IMR-90 (cell line): ENCODE data around the gene ZMYM4. TPM values are rescaled to one million over a fixed set of nuclear protein-coding genes. Genes with fewer than 3 reads are reported as not detected.

ENCODE experiments used
- ATAC-seq: fragments of 200-7000 bp; cut with Tn5 transposase; 2 replicates; pipeline ENCODE4 v1.9.1; 2020; ENCODE audit warnings: low read depth, mild to moderate bottlenecking, moderate library complexity
- BruUV-seq: library from RNA; stranded (reverse); fragments of 400-500 nt; replicated peaks from 2 replicates; lab custom pipeline; 2021; lab: Mats Ljungman, UMichigan
- CTCF ChIA-PET: fragments of 300-600 bp; formaldehyde crosslinking; extraction: SDS; loops from one replicate; lab custom pipeline; 2021; ENCODE audit warnings: antibody characterized with exemption; lab: Yijun Ruan, JAX
- POLR2A ChIA-PET: fragments of 300-600 bp; sonication (Branson Sonifier 250); formaldehyde crosslinking; loops from one replicate; lab custom pipeline; 2022; ENCODE audit warnings: antibody characterized with exemption; ENCODE audit not compliant: unreplicated experiment; lab: Charles Lee
- DNase-seq: peaks from one replicate; pipeline ENCODE4 v3.0.0; 2013
- H2AFZ ChIP-seq: replicated peaks from 2 replicates; pipeline ENCODE3; 2013; ENCODE audit warnings: low read length, mild to moderate bottlenecking; ENCODE audit not compliant: poor library complexity
- H2AK5ac ChIP-seq: 2 replicates; pipeline ENCODE4 v1.6.1; 2013; ENCODE audit warnings: low read depth, low read length, inconsistent platforms
- H2AK9ac ChIP-seq: replicated peaks from 2 replicates; pipeline ENCODE3; 2013; ENCODE audit warnings: mild to moderate bottlenecking, low read depth, low read length, moderate library complexity; ENCODE audit not compliant: poor library complexity
- H2BK120ac ChIP-seq: 2 replicates; pipeline ENCODE4 v1.6.1; 2013; ENCODE audit warnings: low read depth, low read length, inconsistent platforms
- H2BK15ac ChIP-seq: 3 replicates; pipeline ENCODE4 v1.6.1; 2013; ENCODE audit warnings: low read depth, low read length, inconsistent platforms
- H2BK20ac ChIP-seq: 2 replicates; pipeline ENCODE4 v1.6.1; 2013; ENCODE audit warnings: low read depth, mild to moderate bottlenecking, inconsistent platforms, low read length, moderate library complexity
- H2BK5ac ChIP-seq: 2 replicates; pipeline ENCODE4 v1.6.1; 2013; ENCODE audit warnings: mild to moderate bottlenecking, low read depth, low read length, inconsistent platforms; ENCODE audit not compliant: poor library complexity, severe bottlenecking
- H3K14ac ChIP-seq: replicated peaks from 2 replicates; pipeline ENCODE4 v1.6.1; 2013; ENCODE audit warnings: low read depth, low read length, inconsistent platforms
- H3K18ac ChIP-seq: 2 replicates; pipeline ENCODE4 v1.6.1; 2013; ENCODE audit warnings: low read depth, low read length, control low read depth
- H3K23ac ChIP-seq: 2 replicates; pipeline ENCODE4 v1.6.1; 2013; ENCODE audit warnings: low read depth, low read length, inconsistent platforms
- H3K27ac ChIP-seq: 2 replicates; pipeline ENCODE4 v1.5.1; 2013; ENCODE audit warnings: mild to moderate bottlenecking, control low read depth, low read length; ENCODE audit not compliant: insufficient read depth
- H3K27me3 ChIP-seq: 2 replicates; pipeline ENCODE4 v1.6.1; 2013; ENCODE audit warnings: low read length; ENCODE audit not compliant: control insufficient read depth, insufficient read depth
- H3K36me3 ChIP-seq: 2 replicates; pipeline ENCODE4 v1.6.1; 2013; ENCODE audit warnings: low read length, mixed read lengths; ENCODE audit not compliant: control insufficient read depth, insufficient read depth
- H3K4ac ChIP-seq: 2 replicates; pipeline ENCODE4 v1.6.1; 2013; ENCODE audit warnings: low read depth, low read length, inconsistent platforms
- H3K4me1 ChIP-seq: 2 replicates; pipeline ENCODE4 v1.6.1; 2013; ENCODE audit warnings: low read length, mixed read lengths; ENCODE audit not compliant: control insufficient read depth, insufficient read depth
- H3K4me2 ChIP-seq: 2 replicates; pipeline ENCODE4 v1.6.1; 2013; ENCODE audit warnings: low read depth, mild to moderate bottlenecking, control low read depth, low read length, moderate library complexity
- H3K4me3 ChIP-seq: 2 replicates; pipeline ENCODE4 v1.5.1; 2013; ENCODE audit warnings: low read depth, mild to moderate bottlenecking, control low read depth, low read length, moderate library complexity; ENCODE audit not compliant: insufficient read depth
- H3K56ac ChIP-seq: 2 replicates; pipeline ENCODE4 v1.6.1; 2013; ENCODE audit warnings: low read length, inconsistent platforms; ENCODE audit not compliant: insufficient read depth; ENCODE audit errors: extremely low read depth
- H3K79me1 ChIP-seq, 2 experiments: 2 replicates each; pipeline ENCODE4 v1.6.1; 2013; ENCODE audit warnings: low read length in 2 of 2, inconsistent platforms in 1 of 2, low read depth in 1 of 2
- H3K9ac ChIP-seq: 2 replicates; pipeline ENCODE4 v1.6.1; 2013; ENCODE audit warnings: low read depth, low read length, control low read depth
- H3K9me1 ChIP-seq: 2 replicates; pipeline ENCODE4 v1.6.1; 2013; ENCODE audit warnings: low read length, inconsistent platforms; ENCODE audit not compliant: insufficient read depth
- H3K9me3 ChIP-seq: 2 replicates; pipeline ENCODE4 v1.6.1; 2013; ENCODE audit warnings: low read length; ENCODE audit not compliant: control insufficient read depth, insufficient read depth
- H4K20me1 ChIP-seq: 2 replicates; pipeline ENCODE4 v1.6.1; 2013; ENCODE audit warnings: low read length, inconsistent platforms; ENCODE audit not compliant: insufficient read depth
- H4K5ac ChIP-seq: 2 replicates; pipeline ENCODE4 v1.6.1; 2013; ENCODE audit warnings: mild to moderate bottlenecking, low read depth, low read length, control low read depth
- H4K8ac ChIP-seq, 2 experiments: 2 replicates each; pipeline ENCODE4 v1.6.1; 2013; ENCODE audit warnings: low read depth in 2 of 2, low read length in 2 of 2, control low read depth in 1 of 2, inconsistent platforms in 1 of 2
- H4K91ac ChIP-seq: 2 replicates; pipeline ENCODE4 v1.6.1; 2013; ENCODE audit warnings: low read depth, low read length, inconsistent platforms; ENCODE audit not compliant: insufficient read depth
- BHLHE40 ChIP-seq: fragments of 150-350 bp; IDR thresholded peaks from 2 replicates; pipeline ENCODE4 v1.6.1; 2016; ENCODE audit warnings: mild to moderate bottlenecking, low read depth, low read length
- CEBPB ChIP-seq: IDR thresholded peaks from 2 replicates; pipeline ENCODE4 v1.6.1; 2012; ENCODE audit warnings: low read depth, low read length, improper control_type of control experiment
- MAFK ChIP-seq: IDR thresholded peaks from 2 replicates; pipeline ENCODE4 v1.6.1; 2012; ENCODE audit warnings: low read depth, low read length, improper control_type of control experiment
- MXI1 ChIP-seq: IDR thresholded peaks from 2 replicates; pipeline ENCODE4 v1.6.1; 2012; ENCODE audit warnings: low read depth, mild to moderate bottlenecking, low read length, moderate library complexity, borderline replicate concordance
- POLR2A ChIP-seq: IDR thresholded peaks from 2 replicates; pipeline ENCODE4 v1.6.1; 2012; ENCODE audit warnings: mild to moderate bottlenecking, low read depth, low read length
- RAD21 ChIP-seq: IDR thresholded peaks from 2 replicates; pipeline ENCODE4 v1.6.1; 2012; ENCODE audit warnings: low read length, improper control_type of control experiment
- WGBS, 2 experiments: methylation state at CpG; one replicate each; pipeline versions ENCODE4 v1.1.5 to v1.1.7; 2013; ENCODE audit warnings: missing lambda C conversion rate in 2 of 2; ENCODE audit not compliant: insufficient read length in 1 of 2; ENCODE audit errors: extremely low coverage in 2 of 2; 5-methylcytosine and 5-hydroxymethylcytosine counted together
- dilution Hi-C: fragments of 300-500 bp; cut with HindIII; formaldehyde crosslinking; loops from one replicate; pipeline ENCODE4 v1.14.3; 2018; ENCODE audit warnings: low sequenced_read_pairs; ENCODE audit not compliant: unreplicated experiment
- in situ Hi-C: fragments of 300-500 bp; cut with MboI; formaldehyde crosslinking; loops from 3 replicates; pipeline ENCODE4 v1.14.3; 2019; ENCODE audit warnings: low sequenced_read_pairs, inconsistent platforms, mixed read lengths
- intact Hi-C: fragments of 100-400 bp; cut with micrococcal nuclease; formaldehyde crosslinking; loops from 2 replicates; pipeline ENCODE4 v1.10.0; 2022
- polyA plus RNA-seq, 3 experiments: library from polyadenylated mRNA; depleted of rRNA; stranded (reverse); fragments of >200 nt; gene quantifications; 2 replicates each; pipeline ENCODE4 v1.2.3, GENCODE V29; 2012; ENCODE audit warnings: low replicate concordance in 1 of 3
- total RNA-seq: library from RNA; depleted of rRNA; stranded (reverse); fragments of >200 nt; gene quantifications from 2 replicates; pipeline ENCODE4 v1.2.3, GENCODE V29; 2012
- TF ChIP-seq, protein P1 (sequence below): fragments of 150-350 bp; IDR thresholded peaks from 2 replicates; pipeline ENCODE4 v1.6.1; 2016; ENCODE audit warnings: low read depth, mild to moderate bottlenecking, low read length, moderate library complexity, borderline replicate concordance
- TF ChIP-seq, protein P2 (sequence below): fragments of 150-350 bp; IDR thresholded peaks from 2 replicates; pipeline ENCODE4 v1.6.1; 2017; ENCODE audit warnings: mild to moderate bottlenecking, antibody characterized with exemption, low read length, low read depth

ZMYM4 gene
- total and polyA plus RNA-seq, 2 of the 4 experiments (the other 2 are of a cell fraction): 14.7 to 53.8 TPM

DNA sequence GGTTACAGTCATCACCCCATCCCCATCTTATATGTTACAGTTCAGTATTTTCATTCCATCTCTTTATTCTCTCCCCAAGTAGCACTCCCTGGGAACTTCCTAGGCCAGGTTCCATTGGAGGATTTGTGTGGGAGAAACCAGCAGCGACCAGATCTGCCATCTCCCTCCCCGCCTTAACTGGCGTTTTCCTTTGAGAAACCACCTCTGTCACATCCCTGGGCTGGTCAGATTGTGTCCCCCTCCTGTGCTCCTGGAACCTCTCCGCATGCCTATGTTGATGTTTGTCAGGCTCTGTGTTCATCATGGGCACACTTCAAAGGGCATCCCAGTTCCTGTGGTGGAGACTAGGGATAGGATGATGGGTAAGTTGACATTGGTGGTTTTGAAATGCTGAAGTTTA is 162.3 kb downstream of the ZMYM4 start:
- H3K4me2 ChIP-seq: no peak overlapping the region
- no peak overlapping the region for H2BK120ac ChIP-seq
- H3K4me1 ChIP-seq: peaks cover 2% of the 10 kb centered on the region; the same call in 1 of the 2 replicates
- WGBS, 2 experiments: no CpG with 5 or more reads among the region's 4 CpGs
- H3K36me3 ChIP-seq: peaks cover 38% of the 10 kb centered on the region
- no peak overlapping the region for H4K5ac ChIP-seq
- no peak overlapping the region for H2AFZ ChIP-seq
- no peak overlapping the region for H2AK9ac ChIP-seq
- dilution Hi-C loops (no loop called here), intact Hi-C loops (no loop called here), in situ Hi-C loops (no loop called here)
- H3K9me3 ChIP-seq: no peaks in the 10 kb centered on the region
- H2BK20ac ChIP-seq: no peak overlapping the region
- H3K9ac ChIP-seq: no peak overlapping the region
- no peak overlapping the region for H4K91ac ChIP-seq
- no peak overlapping the region for H4K8ac ChIP-seq
- ATAC-seq (no peak; the same call in 1 of the 2 replicates), DNase-seq (no peak)
- H2BK5ac ChIP-seq: no peak overlapping the region
- peaks cover 3% of the 10 kb centered on the region; the same call in 1 of the 2 replicates for H4K20me1 ChIP-seq
- H2BK15ac ChIP-seq: no peak overlapping the region
- no peak overlapping the region for H3K18ac ChIP-seq
- no peak overlapping the region for H3K4ac ChIP-seq
- H3K27ac ChIP-seq: no peak overlapping the region
- ChIA-PET POLR2A (no interaction called here), CTCF (interaction anchor here (1.3 kb wide), 1 partner anchor 21 kb away, joined by 5 read pairs; no protein-coding TSS in a partner anchor)
- no peak for TF ChIP-seq RAD21
- no peak for TF ChIP-seq POLR2A
- no peak for TF ChIP-seq MXI1
- no peak for TF ChIP-seq BHLHE40
- TF ChIP-seq, protein P1, sequence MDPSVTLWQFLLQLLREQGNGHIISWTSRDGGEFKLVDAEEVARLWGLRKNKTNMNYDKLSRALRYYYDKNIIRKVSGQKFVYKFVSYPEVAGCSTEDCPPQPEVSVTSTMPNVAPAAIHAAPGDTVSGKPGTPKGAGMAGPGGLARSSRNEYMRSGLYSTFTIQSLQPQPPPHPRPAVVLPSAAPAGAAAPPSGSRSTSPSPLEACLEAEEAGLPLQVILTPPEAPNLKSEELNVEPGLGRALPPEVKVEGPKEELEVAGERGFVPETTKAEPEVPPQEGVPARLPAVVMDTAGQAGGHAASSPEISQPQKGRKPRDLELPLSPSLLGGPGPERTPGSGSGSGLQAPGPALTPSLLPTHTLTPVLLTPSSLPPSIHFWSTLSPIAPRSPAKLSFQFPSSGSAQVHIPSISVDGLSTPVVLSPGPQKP: no peak
- no peak for TF ChIP-seq CEBPB
- TF ChIP-seq, protein P2, sequence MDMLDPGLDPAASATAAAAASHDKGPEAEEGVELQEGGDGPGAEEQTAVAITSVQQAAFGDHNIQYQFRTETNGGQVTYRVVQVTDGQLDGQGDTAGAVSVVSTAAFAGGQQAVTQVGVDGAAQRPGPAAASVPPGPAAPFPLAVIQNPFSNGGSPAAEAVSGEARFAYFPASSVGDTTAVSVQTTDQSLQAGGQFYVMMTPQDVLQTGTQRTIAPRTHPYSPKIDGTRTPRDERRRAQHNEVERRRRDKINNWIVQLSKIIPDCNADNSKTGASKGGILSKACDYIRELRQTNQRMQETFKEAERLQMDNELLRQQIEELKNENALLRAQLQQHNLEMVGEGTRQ: no peak
- no peak for TF ChIP-seq MAFK
- no TSS peak for BruUV-seq
- no peak overlapping the region for H3K14ac ChIP-seq
- no peak overlapping the region for H3K23ac ChIP-seq
- H3K27me3 ChIP-seq: no peaks in the 10 kb centered on the region
- no peak overlapping the region for H2AK5ac ChIP-seq
- H3K9me1 ChIP-seq: peaks cover 7% of the 10 kb centered on the region; the same call in 1 of the 2 replicates
- no peak overlapping the region for H3K56ac ChIP-seq
- no peak overlapping the region for H3K4me3 ChIP-seq
- no peaks in the 10 kb centered on the region; a peak in 1 of 4 replicates for H3K79me1 ChIP-seq
